Activated CD4-positive, alpha-beta T cell treated with anti-CD3 and anti-CD28 coated beads, Interleukin-10, Interleukin-2, amounts not matched to agents 100 ng/mL and 50 ng/mL, durations not matched to agents 16 hours and 8 hours (primary cell): ENCODE measurements around the gene PRDM16.

Experiments used
- DNase-seq: peaks from one replicate; pipeline ENCODE4 v3.0.0-alpha.2; 2020

Gene PRDM16

DNA sequence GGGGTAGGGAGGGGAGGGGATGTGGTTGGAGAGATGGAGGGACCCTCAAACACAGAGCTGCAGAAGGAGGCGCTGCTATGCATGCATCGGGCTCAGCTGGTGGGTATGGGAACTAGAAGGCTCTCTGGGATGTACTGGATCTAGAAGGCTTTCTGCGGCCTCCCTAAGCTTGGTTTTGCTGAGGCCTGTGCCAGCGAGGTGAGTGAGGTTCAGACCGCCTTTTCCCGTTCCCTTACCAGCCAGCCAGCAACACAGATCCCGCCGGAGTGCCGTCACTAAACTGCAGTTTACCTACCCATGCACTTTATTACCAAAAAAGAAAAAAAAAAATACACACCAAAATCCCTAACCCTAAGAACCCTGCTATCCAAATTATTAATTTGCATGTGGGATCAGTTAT is 180.2 kb downstream of the PRDM16 start:
- no peak for DNase-seq

DNA sequence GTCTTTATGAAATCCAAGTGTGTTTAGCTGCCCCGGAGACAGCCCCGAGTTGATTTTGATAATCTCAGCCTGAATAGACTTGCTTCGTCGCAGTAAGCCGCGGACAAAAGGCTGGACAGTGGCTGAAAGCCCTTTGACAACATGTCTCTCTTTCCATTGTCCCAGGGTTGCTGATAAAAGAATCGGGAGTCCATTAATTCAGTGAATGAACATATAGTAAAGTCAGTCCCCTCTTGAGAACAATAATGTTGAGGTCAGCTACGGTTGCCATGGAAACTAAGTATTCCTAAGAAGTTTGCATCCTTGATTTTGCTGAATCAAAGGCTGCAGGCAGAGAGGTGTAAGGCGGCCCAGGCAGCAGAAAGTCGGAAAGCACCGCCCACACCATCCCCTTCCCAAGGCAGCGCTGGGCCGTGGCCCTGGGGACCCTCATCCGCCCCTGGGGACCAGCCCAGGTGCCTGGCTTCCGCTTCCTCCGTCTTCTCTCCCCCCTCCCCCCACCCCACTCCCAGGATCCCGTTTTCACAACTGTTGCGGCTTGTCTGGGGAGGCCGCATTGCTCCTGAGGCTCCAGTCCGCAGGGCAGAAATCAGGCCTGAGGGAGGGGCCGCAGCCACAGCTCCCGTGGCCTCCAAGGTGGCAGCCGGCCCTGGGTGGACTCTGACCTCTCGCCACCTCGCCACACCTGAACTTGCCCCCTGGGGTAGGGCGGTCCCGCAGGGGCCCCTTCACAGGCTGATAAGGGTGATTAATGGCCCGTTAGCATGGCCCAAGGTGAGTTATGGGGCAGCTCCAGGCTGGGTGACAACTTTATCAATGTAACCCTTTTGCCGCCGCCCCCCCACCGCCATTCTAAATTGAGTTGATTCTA is 180.9 kb downstream of the PRDM16 start:
- no peak for DNase-seq

DNA sequence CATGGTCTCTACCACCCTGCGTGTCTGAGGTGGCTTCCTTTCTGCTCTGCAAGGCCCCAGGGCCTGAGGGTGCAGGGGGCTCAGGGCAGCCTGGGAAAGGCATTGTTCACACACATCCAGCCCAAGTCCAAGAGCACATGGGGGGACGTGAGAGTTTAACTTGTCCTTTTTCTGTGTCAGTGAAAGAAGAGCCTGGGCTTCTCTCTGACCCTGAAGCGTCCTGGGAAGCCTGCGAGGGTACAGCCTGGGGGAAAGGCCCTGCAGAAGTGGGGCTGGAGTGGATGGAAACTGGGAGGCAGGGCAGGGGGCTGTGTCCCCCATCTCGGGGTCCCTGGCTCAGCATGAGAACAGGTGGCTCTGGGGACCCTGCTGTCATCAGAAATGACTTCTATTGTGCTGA is 181.6 kb downstream of the PRDM16 start:
- no peak for DNase-seq

DNA sequence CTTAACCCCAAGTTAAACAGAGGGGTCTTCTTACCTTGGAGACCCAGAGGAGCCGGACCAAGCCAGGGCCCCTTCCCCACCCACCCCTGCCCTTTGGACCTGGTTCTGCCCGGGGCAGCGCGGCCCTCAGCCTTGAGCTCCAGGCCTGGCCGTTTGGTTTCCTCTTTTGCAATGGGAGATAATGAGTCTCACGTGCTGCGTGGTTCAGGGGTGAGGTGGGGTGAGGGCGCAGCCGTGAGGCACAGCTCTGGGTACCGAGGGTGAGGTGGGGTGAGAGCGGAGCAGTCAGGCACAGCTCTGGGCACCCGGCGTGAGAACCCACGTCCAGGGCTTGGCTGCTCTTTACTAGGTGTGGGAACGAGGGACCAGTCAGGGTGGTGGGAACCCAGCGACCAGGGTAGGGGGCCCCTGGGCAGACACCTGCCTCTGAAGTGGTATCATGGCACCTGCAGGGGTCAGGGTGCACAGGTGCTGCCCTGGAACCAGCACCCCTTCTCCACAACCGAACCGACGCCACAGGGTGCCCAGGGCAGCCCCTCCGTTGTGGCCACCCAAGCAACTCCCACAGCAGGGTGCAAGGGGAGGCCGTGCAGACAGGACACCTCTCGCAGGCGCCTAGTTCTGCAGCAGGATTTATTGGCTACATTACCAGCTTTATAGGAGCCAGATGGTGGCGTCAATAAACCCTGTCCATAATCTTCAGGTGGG is 182.2 kb downstream of the PRDM16 start:
- DNase-seq, result no peak

DNA sequence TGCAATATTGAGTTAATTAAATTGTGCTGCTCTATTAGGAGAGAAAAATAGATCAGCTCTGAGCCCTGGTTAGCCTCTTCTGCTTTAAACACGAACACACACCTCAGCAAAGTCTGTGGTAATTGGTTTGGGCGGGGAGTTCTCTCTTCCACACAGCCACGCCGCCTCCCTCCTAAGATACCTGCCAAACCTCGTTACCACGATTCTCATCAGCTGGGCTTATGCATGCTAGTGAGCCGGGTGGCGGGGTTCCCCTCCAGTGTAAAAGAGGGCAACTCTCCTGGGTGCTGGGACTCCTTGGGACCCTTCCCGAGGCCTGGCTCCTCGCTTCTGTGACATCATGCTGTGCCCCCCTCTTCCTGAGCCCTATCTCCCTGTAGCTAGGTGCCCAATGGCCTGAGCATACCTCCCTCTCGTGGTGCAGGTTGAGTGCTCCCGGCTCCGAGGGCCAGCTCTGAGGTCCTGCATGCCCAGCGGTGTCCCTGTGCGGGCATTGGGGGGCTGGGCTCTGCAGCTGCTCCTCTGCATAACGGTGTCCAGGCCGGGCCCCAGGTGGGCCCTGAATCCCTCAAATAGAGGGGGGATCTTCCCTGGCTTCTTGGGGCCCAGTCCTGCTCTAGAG is 182.9 kb downstream of the PRDM16 start:
- no peak for DNase-seq

DNA sequence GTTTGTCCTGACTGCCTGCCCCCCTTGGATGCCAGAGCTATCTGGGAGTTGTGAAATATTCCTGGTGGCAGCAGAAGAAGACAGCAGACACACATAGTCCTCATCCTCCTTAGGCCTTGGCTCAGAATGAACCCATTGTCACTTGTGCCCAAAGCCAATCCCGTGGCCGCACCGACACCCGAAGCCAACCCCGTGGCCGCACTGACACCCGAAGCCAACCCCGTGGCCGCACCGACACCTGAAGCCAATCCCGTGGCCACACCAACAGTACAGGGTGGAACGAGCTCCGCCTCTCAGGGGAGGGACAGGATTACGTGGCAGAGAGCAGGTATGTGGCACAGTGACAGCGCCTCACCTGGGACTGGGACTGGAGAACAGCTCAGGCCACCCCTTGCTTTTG is 186.7 kb downstream of the PRDM16 start:
- no peak for DNase-seq

DNA sequence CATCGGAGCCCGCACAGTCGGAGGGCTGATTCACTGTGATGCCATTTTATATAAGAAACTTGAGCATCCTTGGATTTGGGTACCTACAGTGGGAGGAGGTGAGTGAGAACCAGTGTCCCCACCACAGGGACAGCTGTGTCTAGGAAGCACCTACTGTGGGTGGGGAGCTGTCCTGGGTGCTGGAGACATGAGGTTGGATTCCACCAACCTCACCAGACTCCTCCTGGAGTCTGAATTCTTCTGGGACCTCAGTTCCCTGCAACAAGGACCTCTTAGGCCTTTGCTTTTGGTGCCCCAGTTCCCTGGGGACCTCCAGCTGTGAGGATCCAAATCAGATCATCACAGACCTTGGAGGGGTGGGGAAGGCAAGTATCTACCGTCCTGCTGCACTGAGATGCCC is 188.8 kb downstream of the PRDM16 start:
- no peak for DNase-seq

DNA sequence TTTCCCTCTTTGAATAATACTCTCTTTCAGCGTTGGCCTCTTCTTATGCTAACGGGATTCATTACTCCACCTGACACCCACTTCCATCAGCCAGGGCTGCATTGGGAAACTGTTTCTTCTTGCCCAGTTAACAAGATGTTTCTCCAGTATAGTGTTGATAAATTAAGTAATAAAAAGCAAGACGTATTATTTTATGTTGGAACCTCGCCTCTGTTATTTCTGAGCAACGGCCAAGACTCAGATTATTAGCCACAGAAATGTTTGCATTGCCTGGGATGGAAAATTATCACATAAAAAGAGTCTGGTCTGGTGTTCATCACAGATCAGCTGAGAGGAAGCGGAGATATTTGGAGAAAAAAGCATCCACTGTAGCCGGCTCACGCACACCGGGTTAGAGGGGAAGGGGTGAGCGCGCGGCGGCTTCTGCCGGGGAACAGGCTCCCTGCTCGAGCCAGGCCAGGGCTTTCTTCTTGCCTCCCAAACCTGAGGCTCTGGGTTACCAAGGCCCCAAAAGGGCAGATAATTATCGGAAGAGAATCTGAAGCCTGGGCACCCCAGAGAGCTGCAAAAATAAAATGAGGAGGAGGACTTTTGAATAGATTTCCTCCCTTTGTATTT is 189.5 kb downstream of the PRDM16 start:
- DNase-seq, result no peak

DNA sequence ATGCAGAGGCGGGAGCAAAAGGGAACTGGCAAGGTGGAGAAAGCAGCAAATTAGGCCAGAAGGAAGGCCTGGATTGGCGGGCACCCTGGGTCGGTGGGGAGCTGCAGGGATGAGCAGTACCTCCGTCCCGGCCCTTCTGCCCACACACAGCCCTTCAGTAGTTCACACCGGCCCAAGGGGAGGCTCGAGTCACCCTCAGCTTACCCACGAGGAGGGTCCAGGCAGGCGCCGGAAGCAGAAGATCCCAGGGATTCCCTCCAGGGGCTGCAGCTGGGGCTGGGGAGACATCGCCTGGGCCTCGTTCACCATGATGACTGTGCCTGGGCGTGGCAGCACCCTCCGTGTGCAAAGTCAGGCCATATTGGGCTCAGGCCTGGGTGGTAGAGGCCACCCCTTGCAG is 190.0 kb downstream of the PRDM16 start:
- no peak for DNase-seq

DNA sequence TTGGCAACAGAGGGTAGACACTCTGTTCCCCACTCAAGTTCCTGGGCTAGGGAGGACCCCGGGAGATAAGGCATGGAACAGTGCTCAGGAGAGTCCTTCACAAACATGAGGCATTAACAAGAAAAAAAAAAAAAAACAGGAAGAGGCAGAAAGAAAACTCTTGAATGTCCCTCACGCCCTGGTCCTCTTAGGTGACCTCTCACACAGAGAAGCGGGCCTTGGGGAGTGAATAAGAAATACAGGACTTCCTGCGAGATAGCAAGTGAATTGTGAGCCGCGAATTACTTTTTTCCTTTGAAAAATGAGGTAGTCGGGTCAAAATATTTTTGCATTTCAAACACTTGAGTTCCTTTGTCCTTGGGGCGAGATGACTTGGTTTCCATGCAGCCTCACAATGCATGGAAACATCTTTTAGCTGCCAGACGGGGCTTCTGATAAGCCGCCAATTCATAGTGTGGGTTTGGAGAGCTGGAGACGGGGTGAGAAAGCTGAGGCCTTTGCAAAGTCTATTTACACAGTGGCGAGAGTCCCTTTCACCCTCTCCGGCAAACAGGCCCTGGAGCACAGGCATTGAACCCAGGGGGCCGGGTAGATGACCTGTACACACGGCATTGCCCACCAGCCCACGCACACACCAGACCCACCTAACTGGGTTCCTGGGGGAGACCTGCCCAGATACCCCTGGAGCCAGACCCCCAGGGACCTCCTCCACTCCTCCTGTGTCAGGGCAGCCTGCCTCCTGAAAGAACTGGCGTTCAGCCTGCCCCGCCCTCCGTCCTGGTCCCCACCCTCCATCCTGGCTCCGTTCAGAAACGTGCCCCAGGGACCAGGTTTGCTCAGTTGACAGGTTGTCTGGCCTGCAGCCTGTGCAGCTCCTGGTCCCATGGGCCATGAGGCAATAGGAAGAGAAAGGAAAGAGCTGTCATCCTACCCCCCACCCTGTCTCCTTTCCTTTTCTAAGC is 192.3 kb downstream of the PRDM16 start:
- no peak for DNase-seq

DNA sequence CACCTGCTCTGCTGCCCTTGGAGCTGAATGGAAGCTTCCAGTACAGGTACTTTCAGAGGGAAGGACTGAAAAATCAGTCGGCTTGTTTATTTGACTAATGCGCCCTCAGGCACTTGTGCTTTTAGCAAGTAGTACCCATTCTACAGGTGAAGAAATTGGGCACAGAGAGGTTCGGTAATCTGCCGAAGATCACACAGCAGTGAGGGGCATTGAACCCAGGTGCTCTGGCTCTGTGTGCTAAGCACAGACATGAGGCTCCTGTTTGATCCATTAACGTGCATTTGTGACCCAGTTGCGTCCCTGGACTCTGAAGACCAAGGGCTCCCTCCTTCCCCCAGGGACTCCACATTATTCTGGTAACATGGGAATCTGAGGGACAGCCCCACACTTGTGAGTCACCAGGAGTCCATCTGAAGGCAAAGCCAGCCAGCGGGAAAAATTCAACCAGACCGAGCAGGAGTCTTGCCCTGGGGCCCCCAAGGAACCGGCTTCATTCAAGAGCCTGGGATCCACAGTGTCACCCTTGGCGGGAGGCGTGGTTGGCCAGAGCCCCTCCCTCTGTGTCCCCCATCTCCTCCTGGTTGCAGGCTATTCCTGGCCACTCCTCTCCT is 193.1 kb downstream of the PRDM16 start:
- DNase-seq, result no peak

DNA sequence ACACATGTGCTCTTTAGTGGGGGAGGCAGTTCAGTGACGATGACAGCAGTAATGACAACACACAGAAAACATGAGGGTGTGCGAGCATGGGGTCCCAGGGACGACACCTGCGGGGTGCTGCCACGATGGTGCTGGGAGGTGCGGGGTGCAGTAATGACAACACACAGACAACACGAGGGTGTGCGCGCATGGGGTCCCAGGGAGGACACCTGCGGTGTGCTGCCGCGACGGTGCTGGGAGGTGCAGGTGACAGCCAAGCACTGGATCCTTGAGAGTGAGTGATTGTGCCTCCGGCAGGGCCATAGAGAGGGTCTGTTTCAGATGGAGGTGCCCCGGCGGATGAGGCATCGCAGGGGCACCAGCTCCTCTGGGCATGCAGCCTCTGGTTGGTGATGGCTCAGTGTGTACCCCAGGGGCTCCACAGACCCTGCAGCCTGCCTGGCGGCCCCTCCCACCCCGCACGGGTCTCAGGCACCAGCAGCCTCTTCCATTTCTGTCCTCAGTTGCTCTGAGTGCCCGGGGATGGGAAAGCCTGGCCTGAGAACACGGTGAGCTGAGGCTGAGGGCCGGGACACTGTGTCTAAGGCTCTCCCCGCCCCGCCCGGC is 193.8 kb downstream of the PRDM16 start:
- no peak for DNase-seq

DNA sequence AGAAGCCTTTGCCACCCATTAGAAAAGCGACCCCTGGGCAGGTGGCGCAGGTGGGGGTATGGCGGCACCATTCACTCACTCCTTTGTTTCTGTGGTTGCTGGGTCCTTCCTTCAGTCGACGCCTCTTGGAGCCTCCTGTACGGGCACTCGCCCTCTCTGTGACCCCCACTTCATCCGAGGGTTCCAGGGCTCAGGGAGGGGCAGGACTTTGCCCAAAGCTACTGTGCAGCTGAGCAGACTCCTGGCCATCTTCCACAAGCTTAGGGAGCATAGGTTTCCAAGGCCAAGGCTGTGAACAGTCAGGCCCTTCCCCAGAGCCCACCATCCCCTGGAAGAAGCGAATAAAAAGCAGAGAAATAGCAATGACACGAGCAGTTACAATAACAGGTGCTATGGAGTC is 194.8 kb downstream of the PRDM16 start:
- no peak for DNase-seq

DNA sequence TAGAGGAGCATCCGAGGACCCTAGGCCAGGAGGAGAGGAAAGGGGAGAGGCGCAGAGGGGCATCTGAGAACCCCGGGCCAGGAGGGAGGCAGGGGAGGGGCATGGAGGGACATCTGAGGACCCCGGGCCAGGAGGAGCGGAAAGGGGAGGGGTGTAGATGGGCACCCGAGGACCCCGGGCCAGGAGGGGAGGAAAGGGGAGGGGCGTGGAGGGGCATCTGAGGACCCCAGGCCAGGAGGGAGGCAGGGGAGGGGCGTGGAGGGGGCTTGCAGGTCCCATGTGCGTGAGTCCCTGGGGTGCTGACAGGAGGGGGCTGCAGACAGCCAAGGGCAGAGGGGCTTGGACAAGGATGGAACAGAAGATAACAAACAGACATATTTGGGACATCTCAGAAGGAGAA is 195.5 kb downstream of the PRDM16 start:
- no peak for DNase-seq

DNA sequence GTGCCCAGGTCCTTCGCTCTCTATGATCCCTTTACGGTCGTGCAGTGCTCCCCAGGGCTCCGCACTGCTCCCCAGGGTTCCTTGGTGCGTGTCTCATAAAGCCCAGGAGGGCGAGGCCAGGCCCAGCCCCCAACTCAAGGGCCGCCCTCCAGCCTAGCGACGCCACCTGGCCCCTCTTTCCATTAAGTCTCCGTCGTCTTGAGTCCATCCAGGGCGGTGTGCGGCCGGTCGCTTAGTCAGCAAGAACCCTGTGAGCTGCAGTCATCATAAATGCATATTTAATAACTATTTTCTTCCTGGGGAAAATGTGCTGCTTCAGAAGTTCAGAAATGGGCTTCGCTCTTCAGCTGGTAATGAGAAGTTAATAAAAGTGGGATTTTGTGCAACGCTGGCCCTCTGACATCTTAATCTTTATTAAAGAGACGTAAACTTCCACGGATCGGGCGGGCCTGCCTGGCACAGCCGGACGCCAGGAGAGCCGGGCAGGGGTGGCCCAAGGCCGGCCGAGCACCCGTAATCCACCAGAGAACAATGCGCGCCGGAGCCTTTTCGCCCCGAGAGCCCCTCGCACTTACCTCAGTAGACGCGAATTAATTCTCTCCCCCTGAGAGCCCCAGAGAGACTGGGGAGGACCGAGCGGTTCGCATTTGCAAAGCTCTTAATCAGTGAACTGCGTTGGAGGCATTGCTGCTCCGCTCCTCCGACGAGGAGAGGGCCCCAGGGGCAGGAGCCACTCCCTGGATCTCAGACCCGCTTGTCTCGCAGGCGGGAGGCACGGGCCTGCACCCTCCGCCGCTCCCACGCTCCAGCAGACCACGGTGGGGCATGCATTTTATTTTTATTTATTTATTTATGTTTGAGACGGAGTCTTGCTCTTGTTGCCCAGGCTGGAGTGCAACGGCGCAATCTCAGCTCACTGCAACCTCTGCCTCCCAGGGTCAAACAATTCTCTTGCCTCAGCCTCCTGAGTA is 197.1 kb downstream of the PRDM16 start:
- no peak for DNase-seq

DNA sequence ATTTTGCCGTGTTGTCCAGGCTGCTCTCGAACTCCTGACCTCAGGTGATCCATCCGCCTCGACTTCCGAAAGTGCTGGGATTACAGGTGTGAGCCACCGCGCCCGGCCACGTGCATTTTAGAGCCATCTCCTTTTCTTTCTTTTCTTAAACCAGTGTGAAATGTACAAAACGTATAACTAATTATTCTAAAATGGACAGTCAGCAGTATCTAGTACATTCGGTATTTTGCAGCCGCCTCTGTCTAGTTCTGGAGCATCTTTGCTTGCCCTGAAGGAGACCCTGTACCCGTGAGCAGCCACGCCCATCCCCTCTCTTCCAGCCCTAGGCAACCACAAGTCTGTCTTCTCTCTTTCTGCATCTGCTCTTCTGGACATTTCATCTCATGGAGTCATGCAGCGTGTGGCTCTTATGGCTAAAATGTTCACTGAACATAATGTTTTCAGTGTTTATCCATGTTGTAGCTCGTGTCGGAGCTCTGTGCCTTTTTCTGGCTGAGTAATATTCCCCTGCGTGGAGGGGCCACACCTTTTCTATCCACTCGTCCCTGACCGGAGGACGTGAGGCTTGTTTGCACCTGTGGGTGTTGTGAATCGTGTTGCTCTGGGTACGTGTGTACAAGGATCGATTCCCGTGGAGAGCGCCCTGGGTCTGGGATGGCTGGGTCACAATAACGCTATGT is 198.0 kb downstream of the PRDM16 start:
- no peak for DNase-seq

DNA sequence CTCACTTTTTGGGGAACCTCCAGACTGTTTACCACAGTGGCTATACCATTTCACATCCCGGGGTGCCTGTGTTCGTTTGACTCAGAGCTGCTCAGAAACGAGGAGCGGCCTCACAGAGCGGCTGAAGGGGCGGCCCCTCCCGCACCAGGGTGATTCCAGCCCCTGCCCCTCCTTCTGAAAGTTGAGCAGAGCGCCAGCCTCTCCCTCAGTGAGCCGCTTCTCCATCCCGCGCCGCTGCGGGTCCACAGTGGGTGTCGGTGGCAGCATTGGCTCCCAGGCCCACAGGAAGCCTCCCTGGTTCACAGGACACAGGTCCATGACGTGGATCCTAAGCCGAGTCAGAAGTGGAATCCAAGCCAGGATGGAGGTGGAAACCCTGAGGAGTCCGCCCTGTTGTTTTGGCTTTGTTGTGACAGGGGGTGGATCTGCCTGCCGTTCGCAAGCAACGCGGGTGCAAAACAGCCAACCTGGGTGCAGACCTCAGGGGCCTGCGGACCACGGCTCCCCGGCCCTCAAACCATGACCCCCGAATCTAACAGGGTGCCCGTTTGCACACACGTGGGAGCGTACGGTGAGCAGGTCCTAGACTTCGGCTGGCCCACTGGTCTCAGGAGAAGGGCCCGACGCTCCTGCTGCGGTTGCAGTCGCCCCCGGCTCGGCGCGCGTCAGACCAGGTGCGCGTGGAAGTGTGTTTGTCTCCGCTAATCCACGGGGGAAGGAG is 198.7 kb downstream of the PRDM16 start:
- no peak for DNase-seq

DNA sequence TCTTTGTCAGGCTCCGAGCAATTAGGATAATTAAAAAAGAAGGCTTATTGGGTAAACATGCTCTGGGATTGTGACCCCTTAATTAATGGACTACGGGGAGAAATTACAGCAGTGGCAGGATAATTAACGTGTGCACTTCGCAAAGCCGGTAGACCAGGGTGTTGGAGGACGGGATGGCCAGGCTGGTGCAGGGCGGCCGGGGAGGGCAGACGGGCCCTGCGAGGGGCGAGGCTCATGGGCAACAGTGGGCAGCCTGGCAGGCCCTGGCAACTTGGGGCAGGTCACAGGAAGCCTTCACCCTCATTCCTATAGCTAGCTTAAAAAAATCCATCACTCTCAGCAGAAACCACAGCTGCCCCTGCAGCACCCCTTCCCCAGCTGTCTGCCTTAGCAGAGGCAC is 199.3 kb downstream of the PRDM16 start:
- DNase-seq, result no peak
